Skeletal muscle cell (primary cell): ENCODE measurements around the gene ACSF2.
"Not testable (repeated sequence)": the region's sequence is repeated elsewhere in the genome, so short reads cannot be mapped to it uniquely, and the experiment has no call there.

Experiments used
- DNase-seq: peaks from one replicate; pipeline ENCODE4 v3.0.0-alpha.2; 2010; ENCODE audit warnings: low read depth
- H3K4me3 ChIP-seq: 2 replicates; pipeline ENCODE4 v1.5.1; 2011; ENCODE audit warnings: low read depth, mild to moderate bottlenecking, control low read depth, low read length, moderate library complexity

The ACSF2 gene

GRCh38 chr17:50405351-50405750 lies 20.7 kb upstream of the ACSF2 start:
- not testable (repeated sequence) for H3K4me3 ChIP-seq, DNase-seq

- no peak overlapping the region for H3K4me3 ChIP-seq
- DNase-seq: no peak
Measured at GRCh38 chr17:50406578-50406977, 19.4 kb upstream of the ACSF2 start.

GRCh38 chr17:50407921-50408320 lies 18.1 kb upstream of the ACSF2 start:
- no peak for DNase-seq
- no peak overlapping the region for H3K4me3 ChIP-seq

GRCh38 chr17:50412188-50412732 lies 13.8 kb upstream of the ACSF2 start:
- no peak overlapping the region for H3K4me3 ChIP-seq
- DNase-seq: no peak

GRCh38 chr17:50414808-50415207 lies 11.2 kb upstream of the ACSF2 start:
- no peak overlapping the region for H3K4me3 ChIP-seq
- DNase-seq: no peak

GRCh38 chr17:50419577-50419976 lies 6.4 kb upstream of the ACSF2 start:
- H3K4me3 ChIP-seq, DNase-seq: not testable (repeated sequence)

- no peak for DNase-seq
- no peak overlapping the region for H3K4me3 ChIP-seq
Measured at GRCh38 chr17:50420419-50421112, 5.5 kb upstream of the ACSF2 start.

- no peak for DNase-seq
Measured at GRCh38 chr17:50421308-50422051, 4.5 kb upstream of the ACSF2 start.

GRCh38 chr17:50422738-50423137 lies 3.3 kb upstream of the ACSF2 start:
- no peak overlapping the region for H3K4me3 ChIP-seq
- no peak for DNase-seq

More at GRCh38 chr17:50421308-50422051, 4.5 kb upstream of the ACSF2 start:
- H3K4me3 ChIP-seq: no peak overlapping the region

GRCh38 chr17:50423553-50424159 lies 2.4 kb upstream of the ACSF2 start:
- DNase-seq: peak; percentile 85
- H3K4me3 ChIP-seq: no peak overlapping the region

- no peak overlapping the region for H3K4me3 ChIP-seq
- DNase-seq: no peak
Measured at GRCh38 chr17:50424246-50424995, 1.6 kb upstream of the ACSF2 start.

GRCh38 chr17:50424996-50425681 lies 879 bp upstream of the ACSF2 start:
- peak overlapping the region; percentile 65 for H3K4me3 ChIP-seq
- DNase-seq: no peak

GRCh38 chr17:50426472-50426782 lies 409 bp downstream of the ACSF2 start:
- no peak for DNase-seq
- peak overlapping the region; percentile 65 for H3K4me3 ChIP-seq

- peak overlapping the region; percentile 65 for H3K4me3 ChIP-seq
- no peak for DNase-seq
Measured at GRCh38 chr17:50426814-50427787, 1.1 kb downstream of the ACSF2 start.

- H3K4me3 ChIP-seq, DNase-seq: not testable (repeated sequence)
Measured at GRCh38 chr17:50428126-50428525, 2.1 kb downstream of the ACSF2 start.

- H3K4me3 ChIP-seq: no peak overlapping the region
- DNase-seq: no peak
Measured at GRCh38 chr17:50428831-50429424, 2.9 kb downstream of the ACSF2 start.

- H3K4me3 ChIP-seq: no peak overlapping the region
- DNase-seq: no peak
Measured at GRCh38 chr17:50429793-50430192, 3.8 kb downstream of the ACSF2 start.
